ENCODE data around the gene ARSK.

DNA sequence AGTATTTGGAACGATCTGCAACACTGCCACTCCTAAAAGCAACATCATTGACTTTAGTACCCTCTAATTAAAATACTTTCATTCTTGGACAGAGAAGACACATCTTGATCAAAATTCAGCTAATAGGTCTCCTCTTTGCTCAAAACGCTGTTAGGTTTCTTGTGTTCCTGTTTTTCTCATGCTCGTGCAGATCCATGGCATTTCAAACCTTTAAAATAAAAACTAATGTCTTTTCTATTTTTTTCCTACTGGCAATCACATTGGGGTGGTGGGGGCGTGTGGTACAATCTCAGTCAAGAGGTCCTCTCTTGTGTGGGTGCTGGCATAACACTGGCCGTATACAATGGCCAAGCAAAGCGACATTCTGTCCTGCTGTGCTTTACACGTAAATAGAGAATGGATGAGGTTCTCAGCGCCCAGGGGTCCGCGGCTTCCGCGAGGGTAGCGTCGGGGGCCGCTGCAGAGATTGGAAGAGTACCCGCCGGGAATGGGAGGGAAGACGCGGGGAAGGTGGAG, 64.7 kb downstream of the ARSK start:
- TF ChIP-seq, protein P1, sequence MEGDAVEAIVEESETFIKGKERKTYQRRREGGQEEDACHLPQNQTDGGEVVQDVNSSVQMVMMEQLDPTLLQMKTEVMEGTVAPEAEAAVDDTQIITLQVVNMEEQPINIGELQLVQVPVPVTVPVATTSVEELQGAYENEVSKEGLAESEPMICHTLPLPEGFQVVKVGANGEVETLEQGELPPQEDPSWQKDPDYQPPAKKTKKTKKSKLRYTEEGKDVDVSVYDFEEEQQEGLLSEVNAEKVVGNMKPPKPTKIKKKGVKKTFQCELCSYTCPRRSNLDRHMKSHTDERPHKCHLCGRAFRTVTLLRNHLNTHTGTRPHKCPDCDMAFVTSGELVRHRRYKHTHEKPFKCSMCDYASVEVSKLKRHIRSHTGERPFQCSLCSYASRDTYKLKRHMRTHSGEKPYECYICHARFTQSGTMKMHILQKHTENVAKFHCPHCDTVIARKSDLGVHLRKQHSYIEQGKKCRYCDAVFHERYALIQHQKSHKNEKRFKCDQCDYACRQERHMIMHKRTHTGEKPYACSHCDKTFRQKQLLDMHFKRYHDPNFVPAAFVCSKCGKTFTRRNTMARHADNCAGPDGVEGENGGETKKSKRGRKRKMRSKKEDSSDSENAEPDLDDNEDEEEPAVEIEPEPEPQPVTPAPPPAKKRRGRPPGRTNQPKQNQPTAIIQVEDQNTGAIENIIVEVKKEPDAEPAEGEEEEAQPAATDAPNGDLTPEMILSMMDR (IDR thresholded peaks at IDR 0.05) = no peak
- TF ChIP-seq POLR2AphosphoS5 (IDR thresholded peaks at IDR 0.05; ENCODE audit: insufficient read depth in 1 of 2, low read depth in 1 of 2) = no peak
